ENCODE measurements around the gene CDH22. TPM values are rescaled to one million over a fixed set of nuclear protein-coding genes. Genes with fewer than 3 reads are reported as not detected.

CDH22 gene
- total RNA-seq, 1 donor from 2014 or later: not detected

DNA sequence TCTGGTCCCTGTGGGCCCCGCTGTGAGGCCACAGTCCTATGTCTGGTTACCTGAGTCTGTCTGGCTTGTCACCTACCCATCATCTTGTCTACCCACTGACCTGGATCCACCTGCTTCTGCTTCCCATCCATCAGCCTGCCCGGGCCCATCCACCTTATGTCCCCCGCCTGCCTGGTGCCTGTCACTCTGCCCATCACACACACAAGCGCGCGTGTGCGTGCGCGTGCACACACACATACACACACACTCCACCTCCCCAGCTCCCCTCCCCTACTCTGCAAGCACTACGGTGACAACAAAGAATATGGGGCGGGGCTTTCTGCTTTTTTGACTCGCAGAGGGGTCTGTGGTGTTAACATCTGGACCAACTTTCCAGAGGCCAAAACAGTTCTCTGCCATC is 8.0 kb downstream of the CDH22 start:
- intact Hi-C loops (cut with micrococcal nuclease): no loop called here

DNA sequence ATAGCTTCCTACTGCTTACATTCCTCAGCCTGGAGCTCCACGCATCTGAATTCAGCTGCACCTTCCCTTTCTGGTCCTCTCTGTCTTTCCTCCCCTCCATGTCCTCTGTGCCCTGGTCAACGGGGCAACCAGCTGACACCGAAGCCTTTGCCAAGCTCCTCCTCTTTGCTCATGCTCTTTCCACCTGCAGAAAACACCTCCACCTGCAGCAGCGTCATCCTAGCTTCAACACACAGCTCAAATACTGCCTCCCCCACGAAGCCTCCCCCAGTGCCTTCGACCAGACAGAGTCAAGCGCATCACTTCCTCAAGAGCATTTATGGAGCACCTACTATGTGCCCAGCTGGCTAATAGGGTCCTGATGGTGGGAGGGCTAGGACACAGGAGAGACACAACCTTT is 9.2 kb downstream of the CDH22 start:
- intact Hi-C loops (cut with micrococcal nuclease): no loop called here

- intact Hi-C loops (cut with micrococcal nuclease): no loop called here
Measured at GRCh38 chr20:46298374-46298773, 9.9 kb downstream of the CDH22 start.

- intact Hi-C loops (cut with micrococcal nuclease): no loop called here
Measured at GRCh38 chr20:46296526-46297250, 11.6 kb downstream of the CDH22 start.

- intact Hi-C loops (cut with micrococcal nuclease): no loop called here
Measured at GRCh38 chr20:46293084-46293483, 15.2 kb downstream of the CDH22 start.

DNA sequence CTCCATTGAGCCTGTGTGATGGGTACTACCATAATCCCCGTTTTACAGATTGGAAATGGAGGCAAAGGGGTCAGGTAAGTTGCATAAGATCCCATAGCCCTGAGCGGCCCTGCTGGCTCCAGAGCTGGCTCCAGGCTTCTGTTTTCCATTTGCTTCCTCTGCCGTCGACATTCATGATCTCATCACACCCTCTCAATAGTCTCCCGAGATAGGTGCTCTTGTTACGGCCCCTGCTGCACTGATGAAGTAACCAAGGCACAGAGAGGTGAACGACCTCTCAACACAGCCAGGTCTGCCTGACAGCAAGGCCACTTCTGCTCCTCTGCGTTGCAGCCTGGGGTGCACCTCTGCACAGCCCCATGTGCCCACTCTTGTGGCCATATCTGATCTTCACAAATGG is 16.9 kb downstream of the CDH22 start:
- intact Hi-C loops (cut with micrococcal nuclease): no loop called here

DNA sequence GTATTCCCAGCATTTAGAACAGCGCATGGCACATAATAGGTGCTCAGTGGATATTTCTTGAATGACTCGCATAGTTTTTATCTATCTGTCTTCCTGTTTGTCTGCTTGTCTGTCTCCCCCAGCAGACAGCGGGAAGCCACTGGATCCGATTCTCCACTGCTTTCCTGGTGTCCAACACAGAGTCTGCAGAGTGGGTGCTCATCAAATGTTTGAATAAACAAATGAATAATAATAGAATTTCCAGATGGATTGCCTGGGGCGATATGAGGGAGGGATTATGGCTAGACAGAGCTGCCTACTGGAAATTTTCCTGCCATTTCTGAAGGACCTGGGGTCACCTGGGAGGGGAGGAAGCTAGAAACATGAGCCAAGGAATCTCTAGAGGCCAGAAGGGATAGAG is 18.9 kb downstream of the CDH22 start:
- intact Hi-C loops (cut with micrococcal nuclease): no loop called here

- intact Hi-C loops (cut with micrococcal nuclease): no loop called here
Measured at GRCh38 chr20:46286977-46287376, 21.3 kb downstream of the CDH22 start.

GRCh38 chr20:46286382-46286781 is 21.9 kb downstream of the CDH22 start:
- intact Hi-C loops (cut with micrococcal nuclease): no loop called here

DNA sequence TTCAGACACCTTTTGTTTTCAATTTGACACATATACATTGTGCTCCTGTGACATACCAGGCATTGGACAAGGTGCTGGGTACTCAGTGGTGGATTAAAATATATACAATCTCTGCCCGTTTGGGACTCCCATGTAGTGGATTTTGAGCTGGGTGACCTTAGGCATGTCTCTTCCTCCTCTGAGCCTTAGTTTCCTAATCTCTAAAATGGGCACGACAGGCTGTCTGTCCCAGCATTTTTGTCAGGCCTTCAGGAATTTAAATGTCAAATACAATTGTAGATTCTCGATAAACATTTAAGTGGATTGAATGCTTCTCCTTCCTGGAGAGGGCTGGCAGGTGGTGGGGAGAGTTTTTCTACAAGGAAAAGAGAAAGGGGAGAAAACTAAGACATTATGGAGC is 22.6 kb downstream of the CDH22 start:
- intact Hi-C loops (cut with micrococcal nuclease): no loop called here

- intact Hi-C loops (cut with micrococcal nuclease): no loop called here
Measured at GRCh38 chr20:46285072-46285471, 23.2 kb downstream of the CDH22 start.

DNA sequence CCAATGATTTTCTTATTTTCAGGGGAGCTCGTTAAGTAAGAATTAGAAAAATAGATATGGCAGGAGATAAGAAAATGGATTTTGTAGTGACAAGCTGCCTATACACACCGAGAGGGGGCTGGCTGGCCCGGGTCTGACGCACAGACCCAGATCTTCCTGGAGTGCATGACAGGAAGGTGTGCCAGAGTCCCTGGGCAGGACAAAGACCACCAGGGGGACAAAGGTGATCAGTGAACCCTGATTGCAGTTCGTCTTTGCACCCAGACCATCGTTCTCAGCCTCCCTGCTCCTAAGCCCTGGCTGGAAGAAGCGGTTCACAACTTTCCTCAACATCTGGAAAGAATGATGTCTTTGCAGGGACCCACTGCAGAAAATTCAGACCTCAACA is 24.3 kb downstream of the CDH22 start:
- intact Hi-C loops (cut with micrococcal nuclease): no loop called here

DNA sequence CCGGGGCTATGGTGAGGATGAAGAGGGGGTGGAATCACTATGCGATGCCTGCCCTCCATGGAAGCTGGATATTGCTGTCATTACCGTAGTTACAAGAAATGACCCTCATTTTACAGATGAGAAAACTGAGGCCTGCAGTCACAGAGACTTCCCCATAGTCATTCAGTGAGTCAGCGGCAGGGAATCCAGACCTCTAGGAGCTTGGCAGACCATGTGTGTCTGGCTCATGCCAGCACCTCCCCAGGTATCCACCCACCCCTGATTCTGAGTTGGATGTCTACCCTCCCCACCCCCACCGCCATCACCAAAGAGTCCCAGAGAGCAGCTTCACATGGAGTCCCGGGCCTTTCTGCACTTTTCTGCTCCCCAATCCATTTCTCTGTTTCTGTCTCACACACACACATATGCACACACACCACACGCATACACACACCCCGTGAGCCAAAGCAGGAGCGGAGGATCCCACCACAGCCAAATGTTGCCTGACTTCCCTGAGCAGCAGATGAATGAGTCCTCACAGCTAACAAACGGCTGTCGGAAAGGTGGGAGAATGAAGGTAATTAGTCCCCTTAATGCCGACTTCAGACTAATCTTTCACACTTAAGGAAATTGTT is 24.8 kb downstream of the CDH22 start:
- intact Hi-C loops (cut with micrococcal nuclease): no loop called here

- intact Hi-C loops (cut with micrococcal nuclease): no loop called here
Measured at GRCh38 chr20:46282669-46283068, 25.6 kb downstream of the CDH22 start.

- intact Hi-C loops (cut with micrococcal nuclease): no loop called here
Measured at GRCh38 chr20:46279103-46279502, 29.2 kb downstream of the CDH22 start.

GRCh38 chr20:46277602-46278001 is 30.7 kb downstream of the CDH22 start:
- intact Hi-C loops (cut with micrococcal nuclease): no loop called here

DNA sequence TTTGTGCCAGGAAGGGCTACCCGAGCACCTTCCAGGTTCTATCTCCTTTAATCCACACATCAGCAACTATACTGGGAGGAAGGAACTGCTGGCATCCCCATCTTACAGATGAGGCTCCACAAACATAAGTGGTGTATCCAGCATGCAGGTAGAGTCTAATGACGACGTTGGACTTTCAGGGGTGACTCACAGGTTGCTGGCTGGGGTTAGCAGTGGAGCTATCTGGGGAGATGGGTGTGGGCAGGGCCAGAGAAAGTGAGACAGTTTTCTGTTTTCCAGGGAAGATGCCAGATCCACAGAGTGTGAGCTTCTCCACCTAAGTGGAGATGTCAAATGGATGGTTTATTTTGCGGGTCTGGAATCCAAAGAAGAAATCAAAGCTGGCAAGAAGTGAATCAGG is 31.8 kb downstream of the CDH22 start:
- intact Hi-C loops (cut with micrococcal nuclease): no loop called here

- intact Hi-C loops (cut with micrococcal nuclease): no loop called here
Measured at GRCh38 chr20:46275091-46275490, 33.2 kb downstream of the CDH22 start.

DNA sequence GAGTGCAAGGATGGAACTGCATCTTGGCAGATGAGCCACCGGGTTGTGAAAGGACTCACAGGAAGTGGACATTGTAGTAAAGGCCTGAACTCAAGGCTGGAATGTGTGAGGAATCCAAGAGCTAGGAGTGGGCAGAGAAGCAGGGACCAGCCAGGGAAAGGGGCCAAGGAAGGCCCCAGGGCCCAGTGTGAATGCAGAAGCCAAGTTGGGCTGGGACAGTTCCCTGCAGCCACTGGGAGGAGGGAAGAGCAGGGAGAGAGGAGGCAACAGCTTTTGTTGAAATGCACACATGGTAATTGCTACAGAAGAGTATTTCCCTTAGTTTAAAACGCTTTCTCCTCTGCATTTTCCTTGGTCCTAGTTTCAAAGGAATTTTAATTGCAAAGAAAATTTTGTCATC is 34.6 kb downstream of the CDH22 start:
- intact Hi-C loops (cut with micrococcal nuclease): no loop called here

DNA sequence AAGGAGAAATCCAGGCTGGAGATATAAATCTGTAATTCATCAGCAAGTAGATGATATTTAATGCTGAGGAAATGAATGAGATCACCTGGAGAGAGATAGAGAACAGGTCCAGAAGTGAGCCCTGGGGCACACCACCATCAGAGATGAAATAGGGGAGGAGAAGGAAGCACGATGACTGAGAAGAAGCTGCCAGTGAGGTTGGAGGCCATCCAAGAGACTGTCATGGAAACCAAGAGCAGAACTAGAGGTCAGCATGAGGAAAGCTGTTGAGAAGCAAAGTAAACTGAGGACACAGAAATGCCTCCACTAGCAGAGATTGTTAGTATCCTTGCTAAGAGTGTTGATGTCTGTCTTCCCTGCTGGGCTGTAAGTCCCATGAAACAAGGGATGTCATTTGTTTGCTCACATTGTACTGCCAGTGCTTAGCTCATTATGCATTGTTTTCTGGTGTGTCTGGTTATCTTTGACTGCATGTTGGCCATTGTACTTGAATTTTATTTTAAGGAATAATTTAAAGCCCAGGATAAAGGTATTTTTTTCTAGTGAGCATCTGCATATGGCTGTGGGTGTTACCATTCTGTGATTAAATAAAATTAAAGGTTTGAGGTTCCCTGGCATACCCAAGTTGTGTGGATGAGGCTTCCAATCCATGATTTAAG is 35.8 kb downstream of the CDH22 start:
- intact Hi-C loops (cut with micrococcal nuclease): no loop called here

DNA sequence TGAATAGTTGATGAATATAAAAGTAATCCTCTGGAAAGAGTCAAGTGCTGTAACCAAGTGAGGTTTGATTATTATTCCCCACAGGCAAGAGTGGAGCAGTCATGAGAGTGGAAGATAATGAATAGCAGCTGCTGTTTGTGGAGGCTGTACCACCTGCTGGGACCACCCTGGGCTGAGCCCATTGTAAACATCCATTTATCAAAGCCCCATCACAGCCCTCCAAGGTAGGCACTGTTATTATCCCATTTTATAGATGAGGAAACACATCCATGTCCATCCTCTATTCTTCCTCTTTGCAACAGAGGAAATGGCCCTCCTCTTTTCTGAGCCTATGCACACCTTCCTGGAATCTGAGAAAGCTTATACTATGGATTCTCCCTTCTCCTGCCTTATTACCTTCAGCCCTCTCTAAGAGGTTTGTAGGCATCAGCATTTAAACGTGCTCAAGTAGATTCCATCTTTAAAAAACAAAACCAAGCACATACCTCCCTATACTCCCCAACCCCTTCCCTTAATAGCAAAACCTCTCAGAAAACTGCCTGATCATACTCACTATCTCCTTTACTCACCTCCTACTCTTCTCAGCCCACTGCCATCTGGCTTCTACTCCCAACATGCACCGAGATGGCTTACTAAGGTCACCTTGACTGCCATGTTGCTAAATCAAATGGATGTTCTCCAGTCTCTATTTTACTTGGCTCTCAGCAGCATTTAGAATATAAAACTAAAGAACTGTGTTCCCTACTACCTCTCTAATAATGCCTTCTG is 37.1 kb downstream of the CDH22 start:
- intact Hi-C loops (cut with micrococcal nuclease): no loop called here

GRCh38 chr20:46269372-46269771 is 38.9 kb downstream of the CDH22 start:
- intact Hi-C loops (cut with micrococcal nuclease): no loop called here
